GM19025 (cell line): ENCODE data around the gene VAMP2.

Experiments used
- ATAC-seq: cut with Tn5 transposase; IDR thresholded peaks from one replicate; pipeline ENCODE4 v1.9.1; 2021; ENCODE audit warnings: mild to moderate bottlenecking, low read depth, moderate library complexity; ENCODE audit not compliant: unreplicated experiment

VAMP2 gene

GRCh38 chr17:8124350-8125153 lies 38.2 kb downstream of the VAMP2 start:
- ATAC-seq = no peak

DNA sequence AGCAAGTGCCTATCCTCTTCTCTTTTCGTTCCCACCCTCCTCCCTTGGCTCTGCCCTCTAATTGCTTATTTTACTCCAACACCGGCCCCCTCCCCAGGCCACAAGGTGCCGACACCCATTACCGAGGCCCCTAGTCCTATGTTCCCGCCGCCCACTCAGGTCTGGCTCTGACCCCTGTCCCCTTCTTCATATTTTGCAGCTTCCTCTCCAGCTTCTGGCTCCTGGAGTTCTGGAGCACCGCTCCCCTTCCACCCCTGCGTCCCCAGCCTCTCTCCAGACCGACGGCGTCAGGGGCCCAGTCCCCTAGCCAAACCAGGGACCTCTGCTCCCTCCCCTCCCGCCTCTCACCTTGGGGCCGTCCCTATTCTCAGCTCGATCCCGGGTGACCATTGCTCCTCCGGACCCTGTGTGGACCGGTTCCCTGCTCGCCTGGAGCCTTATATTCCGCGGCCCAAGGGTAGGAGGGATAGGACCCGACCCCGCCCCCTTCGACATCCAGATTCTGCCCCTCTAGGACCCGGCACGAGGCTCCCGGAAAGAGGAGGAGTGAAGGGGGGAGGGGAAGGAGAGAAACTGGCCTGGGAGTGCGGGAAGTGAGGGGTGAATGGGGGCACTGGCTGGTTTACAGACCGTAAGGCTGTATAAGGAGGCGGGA lies 38.9 kb downstream of the VAMP2 start, which contains the start of gene HES7:
Gene HES7 (minus strand): TSS at position 412 of the 655 bp plus-strand sequence. CDS start 22 bp downstream, at position 390.
- ATAC-seq = no peak

DNA sequence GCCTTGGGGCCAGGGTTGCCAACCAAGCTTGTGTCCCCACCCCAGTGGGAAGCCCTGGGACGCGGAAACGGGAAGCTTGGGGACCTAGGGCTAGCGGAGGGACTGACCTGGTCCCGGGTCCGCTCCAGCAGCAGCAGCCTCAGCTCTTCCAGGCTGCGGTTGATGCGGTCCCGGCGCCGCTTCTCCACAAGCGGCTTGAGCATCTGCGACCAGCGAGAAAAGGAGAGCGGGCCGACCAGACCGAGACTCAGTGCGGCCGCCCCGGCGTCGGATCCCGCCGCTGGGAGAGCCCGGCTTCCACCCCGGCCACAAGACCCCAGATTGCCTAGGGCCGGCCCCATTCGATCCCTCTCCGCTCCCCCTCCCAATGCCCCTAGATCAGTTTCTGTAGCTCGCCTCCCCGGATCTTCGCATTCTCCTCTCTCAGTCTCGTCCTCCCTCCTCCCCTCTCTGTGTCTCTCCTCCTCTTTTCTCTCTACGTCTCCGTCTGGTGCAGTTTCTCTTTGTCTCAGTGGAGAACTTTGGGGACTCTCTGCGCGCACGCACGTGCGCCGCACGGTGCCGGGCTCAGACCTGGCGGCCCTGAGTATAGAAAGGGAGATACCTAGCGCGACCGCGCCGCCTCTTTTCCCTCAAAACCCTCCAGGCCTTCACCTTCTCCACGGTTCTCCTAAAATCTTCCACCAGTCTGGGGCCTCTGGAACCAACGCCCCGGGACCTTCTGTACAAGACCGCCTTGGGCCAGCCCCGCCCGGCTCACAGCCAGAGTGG lies 39.6 kb downstream of the VAMP2 start:
- no peak for ATAC-seq

DNA sequence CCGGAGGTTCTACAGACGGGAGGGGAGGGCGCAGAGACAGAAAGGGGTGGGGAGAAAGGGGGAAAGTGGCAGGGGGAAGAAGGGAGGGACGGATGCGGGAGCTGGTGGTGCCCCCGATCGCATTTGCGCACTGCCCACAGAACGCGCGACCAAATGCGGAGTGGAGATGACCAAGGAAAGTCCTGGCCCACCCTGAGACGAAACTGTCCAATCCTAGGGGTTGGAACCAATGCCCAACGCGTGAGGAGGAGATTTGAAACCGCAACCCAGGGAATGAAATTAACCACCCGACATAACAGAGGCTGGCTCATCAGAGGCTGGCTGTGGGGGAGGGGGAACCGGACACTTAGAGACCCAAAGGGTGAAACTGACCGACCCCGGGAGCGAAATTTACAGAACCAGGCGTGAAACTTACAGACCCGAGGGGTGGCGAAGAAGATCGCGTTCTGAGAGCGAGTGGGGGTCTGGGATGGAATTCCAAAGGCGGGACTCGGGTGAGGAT lies 40.3 kb downstream of the VAMP2 start:
- ATAC-seq = no peak

GRCh38 chr17:8121681-8122421 lies 40.9 kb downstream of the VAMP2 start:
- ATAC-seq = no peak

DNA sequence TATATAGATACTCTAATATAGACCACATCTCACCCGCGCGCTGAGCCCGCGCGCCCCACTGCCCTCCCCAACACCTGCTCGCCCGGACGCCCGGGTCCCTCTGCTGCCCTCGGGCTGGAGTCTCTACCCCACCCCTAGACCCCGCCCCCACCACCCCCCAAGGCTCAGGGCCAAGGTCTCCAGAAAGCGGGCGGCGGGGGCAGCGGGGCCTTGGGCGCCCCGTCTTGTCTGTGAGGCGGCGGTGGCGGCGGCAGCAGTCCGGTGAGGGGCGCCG lies 41.4 kb downstream of the VAMP2 start:
- no peak for ATAC-seq

DNA sequence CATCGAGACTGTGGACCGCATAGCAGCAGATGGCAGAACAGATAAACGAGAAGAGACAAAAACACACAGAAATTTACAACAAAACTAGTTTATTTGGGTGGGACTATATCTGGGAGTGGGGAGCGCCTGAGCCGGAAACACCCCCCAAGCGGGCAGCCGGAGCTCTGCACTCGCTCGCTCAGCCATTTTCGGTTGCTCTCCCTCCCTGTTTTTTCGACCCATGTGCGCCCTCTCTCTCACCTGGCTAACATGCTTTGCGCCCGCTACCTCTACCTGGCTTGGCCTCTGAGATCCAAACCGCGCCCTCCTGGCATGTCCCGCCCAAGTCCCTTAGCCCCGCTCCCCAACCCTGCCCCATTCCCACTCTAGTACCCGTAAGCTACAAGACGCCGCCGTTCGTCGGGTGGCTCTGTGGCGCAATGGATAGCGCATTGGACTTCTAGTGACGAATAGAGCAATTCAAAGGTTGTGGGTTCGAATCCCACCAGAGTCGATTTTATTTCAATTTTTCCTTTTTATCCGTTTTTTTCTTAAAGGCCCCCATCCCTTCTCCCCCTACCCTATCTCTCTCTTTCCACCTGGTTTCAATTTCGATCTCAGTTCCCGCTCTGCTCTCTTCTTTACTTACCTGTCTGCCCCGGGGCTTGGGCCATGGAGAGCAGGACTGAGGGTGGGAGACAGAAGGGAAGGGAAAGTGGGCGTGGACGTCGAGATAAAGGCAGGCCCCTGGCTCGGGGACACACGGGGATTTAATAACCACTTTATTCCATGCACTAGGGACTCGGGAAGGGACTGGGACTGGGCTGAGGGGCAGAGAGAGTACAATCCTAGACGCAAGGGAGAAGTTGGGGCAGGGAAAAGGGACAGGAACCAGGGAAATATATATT lies 42.0 kb downstream of the VAMP2 start:
- ATAC-seq = no peak

DNA sequence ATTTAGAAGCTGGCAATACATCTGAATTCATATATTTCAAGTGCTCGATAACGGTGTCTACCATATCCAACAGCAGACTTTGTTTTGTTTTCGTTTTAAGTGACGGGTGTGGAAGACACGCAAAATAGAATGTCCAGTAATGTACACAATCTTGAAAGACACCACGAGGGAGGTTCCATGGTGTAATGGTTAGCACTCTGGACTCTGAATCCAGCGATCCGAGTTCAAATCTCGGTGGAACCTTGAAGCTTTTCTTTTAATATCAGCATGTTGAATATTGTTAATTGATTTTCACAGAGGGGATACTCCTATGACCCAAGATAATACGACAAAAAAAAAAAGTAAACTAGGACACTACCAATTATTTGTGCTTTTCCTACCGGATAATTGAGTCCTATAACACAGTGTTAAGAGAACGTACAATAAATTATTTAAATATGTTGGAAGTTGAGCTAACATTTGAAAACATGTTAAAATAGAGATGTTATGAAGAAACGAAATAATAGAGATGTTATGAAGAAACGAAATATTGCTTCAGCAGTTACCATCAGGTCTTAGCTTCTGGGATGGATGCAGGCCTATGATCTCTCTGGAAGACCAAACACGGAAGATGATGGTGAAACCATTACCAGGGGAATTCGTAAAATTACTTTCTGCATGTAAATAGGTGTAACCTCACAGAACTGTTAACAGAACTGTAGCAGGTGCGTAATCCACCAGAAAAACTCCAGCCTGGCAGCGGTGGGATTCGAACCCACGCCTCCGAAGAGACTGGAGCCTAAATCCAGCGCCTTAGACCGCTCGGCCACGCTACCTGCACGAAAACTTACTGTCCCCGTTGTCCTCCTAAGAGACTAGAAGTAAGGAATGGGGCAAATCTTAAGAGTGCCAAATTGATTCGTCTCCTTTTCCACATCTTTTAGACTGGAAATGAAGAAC lies 42.9 kb downstream of the VAMP2 start:
- ATAC-seq = no peak

- peak; percentile 42 for ATAC-seq
Observed at GRCh38 chr17:8118769-8119580, 43.8 kb downstream of the VAMP2 start.

DNA sequence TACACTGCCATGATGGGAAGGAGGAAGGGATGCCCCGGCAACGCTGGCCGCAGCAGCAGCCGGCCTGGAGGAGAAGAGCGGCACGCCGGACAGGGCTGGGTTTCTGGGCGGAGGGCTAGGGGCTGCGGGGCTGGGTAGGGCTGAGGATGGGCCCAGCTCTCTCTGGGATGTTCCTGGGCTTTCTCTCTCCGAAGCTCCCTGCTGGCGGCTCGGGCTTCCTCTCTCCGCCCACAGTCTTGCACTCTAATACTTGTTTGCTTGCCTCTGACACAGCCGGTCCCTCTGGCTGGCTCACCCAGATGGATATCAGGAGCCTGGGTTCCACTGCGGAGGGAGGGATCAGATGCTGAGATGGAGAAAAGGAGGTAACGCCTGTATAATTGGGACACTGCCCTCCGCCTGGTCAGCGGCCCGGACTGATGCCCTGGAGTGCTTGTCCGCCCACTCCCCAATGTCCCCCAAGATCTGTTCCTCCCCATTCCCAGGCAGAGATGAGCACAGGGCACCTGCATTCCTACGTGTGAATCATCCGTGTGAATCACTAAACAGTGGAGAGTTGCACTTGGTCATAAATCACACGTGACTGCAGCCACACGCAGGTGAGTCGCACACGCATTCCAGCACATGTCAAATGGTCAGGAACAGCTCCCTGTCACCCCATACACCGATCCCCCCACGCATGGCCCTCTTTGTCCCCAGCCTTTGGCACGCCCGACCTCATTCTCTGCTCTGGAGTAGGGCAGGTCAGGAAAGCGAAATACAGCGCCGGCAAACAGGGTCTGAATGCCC lies 44.6 kb downstream of the VAMP2 start, which contains the start of gene ALOXE3:
Gene ALOXE3 (minus strand): TSS at position 535 of the 789 bp plus-strand sequence. CDS start 524 bp downstream, at position 11.
- ATAC-seq = no peak

DNA sequence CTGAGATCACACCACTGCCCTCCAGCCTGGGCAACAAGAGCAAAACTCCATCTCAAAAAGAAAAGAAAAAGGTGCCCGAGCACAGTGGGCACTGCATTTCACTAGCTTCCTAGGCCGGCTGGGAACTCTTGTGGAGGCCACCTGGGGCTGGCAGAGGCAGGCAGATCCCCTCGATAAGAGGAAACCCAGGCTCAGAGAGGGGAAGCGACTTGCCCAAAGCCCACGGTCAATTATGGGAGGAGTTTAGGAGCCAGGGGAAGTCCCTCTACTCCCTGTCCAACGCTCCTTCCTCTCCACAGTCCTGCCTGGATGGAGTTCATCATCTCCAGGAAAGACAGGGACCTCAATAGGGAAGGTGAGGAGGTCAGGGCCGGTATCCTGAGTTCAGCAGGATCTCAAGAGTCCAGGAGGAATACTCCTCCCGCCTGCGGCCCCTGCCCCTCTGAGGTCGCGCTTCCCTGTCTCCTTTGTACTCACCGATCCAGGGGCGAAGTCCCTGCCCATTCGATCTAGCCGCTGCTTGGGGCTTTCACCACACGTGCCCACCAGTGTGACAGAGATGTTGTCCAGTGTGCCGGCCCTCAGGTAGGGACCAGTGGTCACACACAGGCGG lies 45.3 kb downstream of the VAMP2 start:
- no peak for ATAC-seq

DNA sequence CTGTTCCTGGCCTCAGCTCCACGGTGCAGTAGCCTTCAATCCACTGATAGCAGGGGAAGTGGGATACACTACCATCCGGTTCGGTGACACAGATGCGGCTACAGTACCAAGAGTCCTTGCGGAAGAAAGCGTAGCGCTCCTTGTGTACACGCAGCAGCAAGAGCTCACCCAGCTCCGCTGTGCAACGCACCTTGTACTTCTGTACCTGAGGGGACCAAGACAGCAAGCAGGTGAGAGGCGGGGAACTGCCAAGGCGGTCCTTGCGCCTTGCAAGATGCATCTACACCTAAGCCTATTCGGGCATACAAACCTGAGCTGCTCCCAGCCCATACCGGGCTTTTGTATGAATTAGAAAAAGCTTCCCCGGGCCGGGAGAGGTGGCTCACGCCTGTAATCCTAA lies 46.0 kb downstream of the VAMP2 start:
- ATAC-seq = no peak

DNA sequence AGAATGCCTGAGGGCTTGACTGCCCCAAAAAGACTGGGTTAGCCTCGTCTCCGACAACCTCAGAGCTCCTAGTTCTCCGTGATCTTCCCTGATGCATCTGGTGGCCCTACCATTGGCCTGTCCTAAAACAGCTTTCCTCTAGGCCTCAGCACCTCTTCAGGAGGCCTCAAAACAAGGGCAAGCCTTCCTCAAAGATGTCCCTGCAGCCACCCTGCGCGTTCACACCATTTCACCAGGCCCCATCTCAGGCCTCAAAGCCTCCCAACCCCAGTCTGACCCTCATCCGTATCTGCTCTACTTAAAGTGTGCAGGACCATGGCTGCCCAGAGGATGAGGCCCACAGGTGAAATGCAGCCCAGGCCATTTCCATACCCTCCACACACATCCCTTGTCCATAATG lies 51.8 kb downstream of the VAMP2 start:
- no peak for ATAC-seq

DNA sequence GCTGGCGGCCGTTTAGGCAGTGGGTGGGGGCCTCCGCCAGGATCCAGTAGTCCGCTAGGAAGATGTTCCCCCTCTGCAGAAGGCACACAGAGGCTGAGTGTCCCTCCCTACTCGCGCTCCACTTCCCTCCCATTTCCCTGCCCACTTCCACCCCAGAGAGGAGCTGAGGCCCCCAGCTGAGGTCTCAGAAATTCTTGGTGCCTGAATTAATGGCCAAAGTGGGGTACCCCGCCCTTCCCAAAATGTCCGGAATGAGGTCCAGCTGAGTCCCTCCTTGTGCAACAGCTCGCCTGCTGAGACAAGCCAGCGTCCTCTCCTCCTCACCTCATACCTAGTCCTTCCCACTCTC lies 52.3 kb downstream of the VAMP2 start:
- ATAC-seq = no peak

- ATAC-seq = no peak
Observed at GRCh38 chr17:8109661-8110455, 52.9 kb downstream of the VAMP2 start.
